Measurements from ENCODE around the gene SULT1A3. TPM values are rescaled to one million over a fixed set of nuclear protein-coding genes. Genes with fewer than 3 reads are reported as not detected.
"Not testable (repeated sequence)": the region's sequence is repeated elsewhere in the genome, so short reads cannot be mapped to it uniquely, and the experiment has no call there.

SULT1A3 gene
- 4.5 TPM for polyA plus RNA-seq (ENCODE audit: insufficient read length)

GRCh38 chr16:30199049-30199448 is at the start of gene SULT1A3:
Gene SULT1A3 (plus strand): TSS chr16:30199255. CDS start chr16:30200729, 1,474 bp downstream.
- not testable (repeated sequence) for DNase-seq

GRCh38 chr16:30151091-30151490 is 48.0 kb upstream of the SULT1A3 start:
- DNase-seq, result no peak

- no peak for DNase-seq
Observed at GRCh38 chr16:30152517-30152916, 46.5 kb upstream of the SULT1A3 start.

GRCh38 chr16:30155188-30155587 is 43.9 kb upstream of the SULT1A3 start:
- no peak for DNase-seq

DNA sequence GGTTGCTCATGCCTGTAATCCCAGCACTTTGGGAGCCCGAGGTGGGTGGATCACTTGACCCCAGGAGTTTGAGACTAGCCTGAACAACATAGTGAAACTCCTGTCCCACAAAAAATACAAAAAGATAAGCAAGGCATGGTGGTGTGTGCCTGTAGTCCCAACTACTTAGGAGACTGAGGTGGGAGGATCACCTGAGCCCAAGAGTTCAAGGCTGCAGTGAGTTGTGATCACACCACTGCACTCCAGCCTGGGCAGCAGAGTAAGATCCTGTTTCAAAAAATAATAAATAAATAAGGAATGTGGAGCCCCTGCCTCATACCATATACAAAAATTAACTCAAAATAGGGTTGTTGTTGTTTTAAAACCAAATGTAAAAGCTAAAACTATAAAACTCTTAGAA is 41.8 kb upstream of the SULT1A3 start:
- DNase-seq, result no peak

DNA sequence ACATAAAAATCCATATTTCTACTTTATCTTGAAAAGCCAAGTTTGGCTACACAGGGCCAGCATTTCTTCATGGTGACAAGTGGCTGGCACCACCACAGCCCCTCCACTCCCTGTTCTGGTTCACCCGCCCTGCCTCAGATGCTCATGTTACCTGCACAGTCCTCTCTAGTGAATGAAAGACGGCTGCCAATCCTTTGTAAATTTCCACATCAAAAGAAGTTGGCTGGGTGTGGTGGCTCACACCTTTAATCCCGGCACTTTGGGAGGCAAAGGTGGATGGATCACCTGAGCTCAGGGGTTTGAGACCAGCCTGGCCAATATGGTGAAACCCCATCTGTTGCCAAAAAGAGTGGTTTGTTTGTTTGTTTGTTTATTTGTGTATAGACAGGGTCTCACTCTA is 35.5 kb upstream of the SULT1A3 start:
- DNase-seq, result no peak

DNA sequence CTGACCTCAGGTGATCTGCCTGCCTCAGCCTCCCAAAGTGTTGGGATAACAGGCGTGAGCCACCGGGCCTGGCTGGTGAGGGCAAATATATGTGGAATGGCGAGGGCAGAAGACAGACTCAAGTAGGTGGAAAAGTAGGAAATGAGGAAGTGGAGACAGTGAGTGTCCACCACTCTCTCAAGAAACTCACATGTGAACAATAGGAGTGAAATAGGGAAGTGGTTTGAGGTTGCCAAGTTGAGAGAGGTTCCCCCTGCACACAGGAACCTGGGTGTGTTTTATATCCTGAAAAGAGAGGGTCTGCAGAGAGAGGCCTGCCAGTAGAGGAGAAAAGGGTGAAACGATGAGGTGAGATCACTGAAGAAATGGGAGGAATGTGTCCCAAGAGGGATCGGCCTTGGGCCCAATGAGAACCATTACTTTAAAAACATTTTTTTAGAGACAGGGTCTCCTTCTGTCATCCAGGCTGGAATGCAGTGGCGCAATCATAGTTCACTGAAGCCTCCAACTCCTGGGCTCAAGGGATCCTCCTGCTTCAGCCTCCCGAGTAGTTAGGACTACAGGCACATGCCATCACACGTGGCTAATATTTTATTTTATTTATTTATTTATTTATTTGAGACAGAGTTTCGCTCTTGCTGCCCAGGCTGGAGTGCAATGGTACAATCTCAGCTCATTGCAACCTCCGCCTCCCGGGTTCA is 32.7 kb upstream of the SULT1A3 start:
- DNase-seq, result no peak

DNA sequence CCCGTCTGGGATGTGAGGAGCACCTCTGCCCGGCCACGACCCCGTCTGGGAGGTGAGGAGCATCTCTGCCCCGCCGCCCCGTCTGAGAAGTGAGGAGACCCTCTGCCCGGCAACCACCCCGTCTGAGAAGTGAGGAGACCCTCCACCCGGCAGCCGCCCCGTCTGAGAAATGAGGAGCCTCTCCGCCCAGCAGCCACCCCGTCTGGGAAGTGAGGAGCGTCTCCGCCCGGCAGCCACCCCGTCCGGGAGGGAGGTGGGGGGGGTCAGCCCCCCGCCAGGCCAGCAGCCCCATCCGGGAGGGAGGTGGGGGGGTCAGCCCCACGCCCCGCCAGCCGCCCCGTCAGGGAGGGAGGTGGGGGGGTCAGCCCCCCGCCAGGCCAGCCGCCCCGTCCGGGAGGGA is 30.3 kb upstream of the SULT1A3 start:
- DNase-seq, result not testable (repeated sequence)

DNA sequence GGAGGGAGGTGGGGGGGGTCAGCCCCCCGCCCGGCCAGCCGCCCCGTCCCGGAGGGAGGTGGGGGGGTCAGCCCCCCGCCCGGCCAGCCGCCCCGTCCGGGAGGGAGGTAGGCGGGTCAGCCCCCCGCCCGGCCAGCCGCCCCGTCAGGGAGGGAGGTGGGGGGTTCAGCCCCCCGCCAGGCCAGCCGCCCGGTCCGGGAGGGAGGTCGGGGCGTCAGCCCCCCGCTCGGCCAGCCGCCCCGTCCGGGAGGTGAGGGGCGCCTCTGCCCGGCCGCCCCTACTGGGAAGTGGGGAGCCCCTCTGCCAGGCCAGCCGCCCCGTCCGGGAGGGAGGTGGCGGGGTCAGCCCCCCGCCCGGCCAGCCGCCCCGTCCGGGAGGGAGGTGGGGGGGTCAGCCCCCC is 29.6 kb upstream of the SULT1A3 start:
- not testable (repeated sequence) for DNase-seq

DNA sequence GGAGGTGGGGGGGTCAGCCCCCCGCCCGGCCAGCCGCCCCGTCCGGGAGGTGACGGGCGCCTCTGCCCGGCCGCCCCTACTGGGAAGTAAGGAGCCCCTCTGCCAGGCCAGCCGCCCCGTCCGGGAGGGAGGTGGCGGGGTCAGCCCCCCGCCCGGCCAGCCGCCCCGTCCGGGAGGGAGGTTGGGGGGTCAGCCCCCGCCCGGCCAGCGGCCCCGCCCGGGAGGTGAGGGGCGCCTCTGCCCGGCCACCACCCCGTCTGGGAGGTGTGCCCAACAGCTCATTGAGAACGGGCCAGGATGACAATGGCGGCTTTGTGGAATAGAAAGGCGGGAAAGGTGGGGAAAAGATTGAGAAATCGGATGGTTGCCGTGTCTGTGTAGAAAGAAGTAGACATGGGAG is 28.9 kb upstream of the SULT1A3 start:
- DNase-seq, result not testable (repeated sequence)

GRCh38 chr16:30173054-30173453 is 26.0 kb upstream of the SULT1A3 start:
- DNase-seq, result no peak

- DNase-seq, result not testable (repeated sequence)
Observed at GRCh38 chr16:30176876-30177275, 22.2 kb upstream of the SULT1A3 start.

DNA sequence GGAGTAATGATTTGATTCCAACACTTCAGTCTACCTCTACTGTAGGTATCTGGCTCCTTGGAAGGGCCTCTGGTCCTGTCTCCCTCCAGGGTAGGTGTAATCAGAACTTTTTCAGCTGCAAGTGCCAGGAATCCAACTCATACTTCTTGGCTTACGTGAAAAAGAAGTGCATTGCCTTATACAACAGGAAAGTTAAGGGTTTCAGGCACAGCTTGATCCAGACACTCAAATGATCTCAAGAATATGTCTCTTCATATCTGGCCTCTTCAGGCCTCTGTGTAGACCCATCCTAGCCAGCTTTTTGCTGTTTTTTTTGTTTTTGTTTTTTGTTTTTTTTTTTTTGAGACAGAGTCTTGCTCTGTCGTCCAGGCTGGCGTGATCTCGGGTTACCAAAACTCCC is 19.9 kb upstream of the SULT1A3 start:
- DNase-seq, result no peak

DNA sequence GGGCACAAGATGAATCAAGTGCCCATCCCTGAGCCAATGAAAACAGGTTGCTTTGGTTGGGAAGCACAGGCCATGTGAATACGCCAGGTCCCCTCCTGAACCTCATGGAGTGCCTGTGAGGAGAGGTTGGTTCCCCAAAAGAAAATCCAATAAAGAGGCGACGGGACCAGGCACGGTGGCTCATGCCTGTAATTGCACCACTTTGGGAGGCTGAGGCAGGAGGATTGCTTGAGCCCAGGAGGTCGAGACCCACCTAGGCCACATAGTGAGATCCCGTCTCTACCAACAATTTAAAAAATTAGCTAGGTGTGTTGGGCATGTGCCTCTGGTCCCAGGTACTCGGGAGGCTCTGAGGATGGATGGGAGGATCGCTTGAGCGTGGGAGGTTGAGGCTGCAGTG is 19.1 kb upstream of the SULT1A3 start:
- DNase-seq, result no peak

DNA sequence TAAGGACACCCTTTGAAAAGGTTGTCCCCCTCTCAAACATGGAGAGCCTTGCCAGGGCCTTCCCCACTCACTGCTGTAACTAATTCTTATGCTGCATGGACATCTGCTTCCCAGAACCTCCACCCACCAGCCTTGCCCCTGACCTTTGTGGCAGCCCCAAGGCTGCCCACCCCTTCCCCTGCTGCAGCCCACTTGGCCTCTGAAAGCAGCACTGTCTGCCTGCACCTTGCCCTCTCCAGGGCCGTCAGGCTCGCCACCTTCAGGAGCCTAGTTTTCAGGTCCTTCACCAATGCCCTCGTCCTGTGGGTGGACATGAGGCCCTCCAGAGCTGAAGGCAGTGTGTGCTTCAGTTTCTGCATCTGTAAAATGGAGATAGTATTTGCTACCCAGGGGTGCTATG is 18.3 kb upstream of the SULT1A3 start:
- no peak for DNase-seq

DNA sequence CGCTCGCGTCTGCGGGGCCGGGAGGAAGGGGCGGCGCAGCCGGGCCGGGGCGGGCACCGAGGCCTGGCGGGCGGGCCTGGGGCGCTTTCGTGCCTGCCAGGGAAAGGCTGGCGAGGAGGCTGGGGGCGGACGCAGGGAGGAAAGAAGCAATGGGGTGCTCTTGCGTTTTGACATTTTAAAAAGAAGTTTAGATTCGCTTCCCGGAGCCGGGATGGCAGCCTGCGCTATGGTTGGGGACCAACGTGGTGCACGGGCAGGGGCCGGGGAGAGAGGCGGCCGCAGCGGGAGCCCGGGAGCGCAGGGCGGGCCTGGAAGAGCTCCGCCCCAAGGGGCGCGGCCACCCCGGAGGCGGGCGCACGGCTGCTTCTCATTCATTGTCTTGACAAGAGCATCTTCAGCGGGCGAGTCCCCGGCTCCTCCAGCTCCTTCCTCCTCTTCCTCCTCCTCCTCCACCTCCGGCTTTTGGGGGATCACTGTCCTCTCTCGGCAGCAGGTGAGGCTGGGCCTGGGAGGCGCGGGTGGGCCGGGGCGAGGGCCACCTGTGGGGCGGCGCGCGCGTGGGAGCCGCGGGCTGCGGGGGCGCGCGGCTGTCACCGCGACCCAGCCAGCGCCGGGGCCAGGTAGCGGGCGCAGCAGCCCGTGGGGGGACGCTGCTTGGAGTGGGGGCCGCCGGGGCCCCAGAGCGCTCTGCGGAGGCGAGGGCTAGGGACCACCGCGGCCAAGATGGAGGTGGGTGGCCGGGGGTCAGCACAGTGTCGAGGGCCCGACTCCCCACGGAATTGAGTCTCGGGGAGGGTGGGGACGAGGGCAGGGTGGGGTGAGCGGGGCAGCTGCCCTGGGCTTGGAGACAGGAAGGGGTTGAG is 15.6 kb upstream of the SULT1A3 start, which contains the start of gene CORO1A:
CORO1A (plus strand) TSS at position 370 of the 863 bp plus-strand sequence. CDS start 1,608 bp downstream, outside the sequence.
- DNase-seq, result peak; percentile 84

- DNase-seq, result no peak
Observed at GRCh38 chr16:30184096-30184890, 14.8 kb upstream of the SULT1A3 start.

- DNase-seq, result no peak
Observed at GRCh38 chr16:30184891-30185682, 14.0 kb upstream of the SULT1A3 start.

GRCh38 chr16:30185683-30186421 is 13.2 kb upstream of the SULT1A3 start:
- no peak for DNase-seq

GRCh38 chr16:30186444-30186781 is 12.6 kb upstream of the SULT1A3 start:
- DNase-seq, result no peak
